Measurements from ENCODE around the gene CDC42SE2.

GRCh38 chr5:131355971-131356528, 92.2 kb downstream of the CDC42SE2 start:
- TF ChIP-seq, protein P1, sequence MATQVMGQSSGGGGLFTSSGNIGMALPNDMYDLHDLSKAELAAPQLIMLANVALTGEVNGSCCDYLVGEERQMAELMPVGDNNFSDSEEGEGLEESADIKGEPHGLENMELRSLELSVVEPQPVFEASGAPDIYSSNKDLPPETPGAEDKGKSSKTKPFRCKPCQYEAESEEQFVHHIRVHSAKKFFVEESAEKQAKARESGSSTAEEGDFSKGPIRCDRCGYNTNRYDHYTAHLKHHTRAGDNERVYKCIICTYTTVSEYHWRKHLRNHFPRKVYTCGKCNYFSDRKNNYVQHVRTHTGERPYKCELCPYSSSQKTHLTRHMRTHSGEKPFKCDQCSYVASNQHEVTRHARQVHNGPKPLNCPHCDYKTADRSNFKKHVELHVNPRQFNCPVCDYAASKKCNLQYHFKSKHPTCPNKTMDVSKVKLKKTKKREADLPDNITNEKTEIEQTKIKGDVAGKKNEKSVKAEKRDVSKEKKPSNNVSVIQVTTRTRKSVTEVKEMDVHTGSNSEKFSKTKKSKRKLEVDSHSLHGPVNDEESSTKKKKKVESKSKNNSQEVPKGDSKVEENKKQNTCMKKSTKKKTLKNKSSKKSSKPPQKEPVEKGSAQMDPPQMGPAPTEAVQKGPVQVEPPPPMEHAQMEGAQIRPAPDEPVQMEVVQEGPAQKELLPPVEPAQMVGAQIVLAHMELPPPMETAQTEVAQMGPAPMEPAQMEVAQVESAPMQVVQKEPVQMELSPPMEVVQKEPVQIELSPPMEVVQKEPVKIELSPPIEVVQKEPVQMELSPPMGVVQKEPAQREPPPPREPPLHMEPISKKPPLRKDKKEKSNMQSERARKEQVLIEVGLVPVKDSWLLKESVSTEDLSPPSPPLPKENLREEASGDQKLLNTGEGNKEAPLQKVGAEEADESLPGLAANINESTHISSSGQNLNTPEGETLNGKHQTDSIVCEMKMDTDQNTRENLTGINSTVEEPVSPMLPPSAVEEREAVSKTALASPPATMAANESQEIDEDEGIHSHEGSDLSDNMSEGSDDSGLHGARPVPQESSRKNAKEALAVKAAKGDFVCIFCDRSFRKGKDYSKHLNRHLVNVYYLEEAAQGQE (IDR thresholded peaks at IDR 0.05; ENCODE audit: insufficient read depth in 1 of 2, low read depth in 2 of 2, low read length in 2 of 2): no peak
- TF ChIP-seq POLR2AphosphoS5 (IDR thresholded peaks at IDR 0.05; ENCODE audit: low read depth, low read length) (no peak), TAF1 (IDR thresholded peaks at IDR 0.05; ENCODE audit: borderline replicate concordance, insufficient read depth, low read length) (no peak)

Data from PFSK-1 (cell line).